Stomach smooth muscle (tissue), 2 donors: ENCODE measurements around the gene KBTBD13.

Source experiments
- H3K27ac ChIP-seq: one replicate; pipeline ENCODE4 v1.7.0; 2013; ENCODE audit warnings: mild to moderate bottlenecking, low read length, inconsistent platforms
- H3K27me3 ChIP-seq, 2 donors: one replicate each; pipeline ENCODE4 v1.7.0; 2013; ENCODE audit warnings: low read length in 2 of 2; ENCODE audit not compliant: insufficient read depth in 2 of 2, control insufficient read depth in 1 of 2
- H3K36me3 ChIP-seq, 2 donors: one replicate each; pipeline ENCODE4 v1.7.0; 2013; ENCODE audit warnings: low read length in 2 of 2; ENCODE audit not compliant: control insufficient read depth in 2 of 2, insufficient read depth in 2 of 2
- H3K4me1 ChIP-seq: one replicate; pipeline ENCODE4 v1.7.0; 2013; ENCODE audit warnings: low read length; ENCODE audit not compliant: control insufficient read depth, insufficient read depth
- H3K4me3 ChIP-seq, 2 donors: one replicate each; pipeline ENCODE4 v1.7.0; 2013; ENCODE audit warnings: low read length in 2 of 2
- H3K9ac ChIP-seq, 2 donors: one replicate each; pipeline ENCODE4 v1.7.0; 2013; ENCODE audit warnings: low read length in 2 of 2, mild to moderate bottlenecking in 1 of 2
- H3K9me3 ChIP-seq, 2 donors: one replicate each; pipeline ENCODE4 v1.7.0; 2013; ENCODE audit warnings: low read length in 2 of 2; ENCODE audit not compliant: control insufficient read depth in 2 of 2
- donor health status: healthy.
- donor health status: Pancreatic carcinoma.

KBTBD13 gene

GRCh38 chr15:65076486-65077290, at the start of gene KBTBD13:
Gene KBTBD13 (plus strand): TSS chr15:65076746. CDS start chr15:65076816, 70 bp downstream.
- H3K27me3 ChIP-seq = peaks cover 3 to 19% of the 10 kb centered on the region in 2 donors
- peaks cover 22% of the 10 kb centered on the region for H3K4me1 ChIP-seq
- no peaks in the 10 kb centered on the region for H3K9me3 ChIP-seq
- H3K4me3 ChIP-seq = peak within 1 kb of the TSS in 1 of 2 donors; percentile 22
- H3K9ac ChIP-seq = no peak within 1 kb of the TSS
- H3K36me3 ChIP-seq = no peaks in the 10 kb centered on the region
- no peak within 1 kb of the TSS for H3K27ac ChIP-seq

- H3K9me3 ChIP-seq = no peaks in the 10 kb centered on the region
- H3K9ac ChIP-seq = no peak overlapping the region
- H3K36me3 ChIP-seq = peaks cover 3 to 12% of the 10 kb centered on the region in 2 donors
- no peak overlapping the region for H3K27ac ChIP-seq
- no peak overlapping the region for H3K4me3 ChIP-seq
- peaks cover 8% of the 10 kb centered on the region for H3K4me1 ChIP-seq
- H3K27me3 ChIP-seq = no peaks in the 10 kb centered on the region
Measured at GRCh38 chr15:65026756-65027155, 49.8 kb upstream of the KBTBD13 start.

- Histone ChIP-seq H3K4me3 (peak overlapping the region; percentile 38 to 88), H3K9me3 (no peaks in the 10 kb centered on the region), H3K4me1 (peaks cover 8% of the 10 kb centered on the region), H3K27ac (no peak overlapping the region), H3K9ac (no peak overlapping the region), H3K36me3 (peaks cover 3 to 12% of the 10 kb centered on the region in 2 donors), H3K27me3 (no peaks in the 10 kb centered on the region)
Measured at GRCh38 chr15:65027593-65027992, 49.0 kb upstream of the KBTBD13 start.

GRCh38 chr15:65028338-65028737, 48.2 kb upstream of the KBTBD13 start:
- H3K36me3 ChIP-seq = peaks cover 3 to 12% of the 10 kb centered on the region in 2 donors
- no peaks in the 10 kb centered on the region for H3K27me3 ChIP-seq
- peak overlapping the region in 1 of 2 donors; percentile 82 for H3K9ac ChIP-seq
- H3K9me3 ChIP-seq = no peaks in the 10 kb centered on the region
- peaks cover 11% of the 10 kb centered on the region for H3K4me1 ChIP-seq
- no peak overlapping the region for H3K27ac ChIP-seq
- H3K4me3 ChIP-seq = peak overlapping the region; percentile 87 to 88

GRCh38 chr15:65028921-65029735, 47.4 kb upstream of the KBTBD13 start, which contains the start of gene MTFMT:
Gene MTFMT (minus strand): TSS chr15:65029639. CDS start chr15:65029613, 26 bp downstream.
- Histone ChIP-seq H3K4me1 (peaks cover 11% of the 10 kb centered on the region), H3K27ac (no peak within 1 kb of the TSS), H3K27me3 (no peaks in the 10 kb centered on the region), H3K4me3 (peak within 1 kb of the TSS; percentile 87 to 88), H3K9ac (peak within 1 kb of the TSS; percentile 82 to 87), H3K36me3 (peaks cover 3 to 12% of the 10 kb centered on the region in 2 donors), H3K9me3 (no peaks in the 10 kb centered on the region)

GRCh38 chr15:65029736-65030208, 46.8 kb upstream of the KBTBD13 start:
- H3K9me3 ChIP-seq = no peaks in the 10 kb centered on the region
- peaks cover 11% of the 10 kb centered on the region for H3K4me1 ChIP-seq
- no peak overlapping the region for H3K9ac ChIP-seq
- peaks cover under 1 to 10% of the 10 kb centered on the region in 2 donors for H3K36me3 ChIP-seq
- peak overlapping the region; percentile 87 to 88 for H3K4me3 ChIP-seq
- no peak overlapping the region for H3K27ac ChIP-seq
- H3K27me3 ChIP-seq = no peaks in the 10 kb centered on the region

GRCh38 chr15:65032801-65033537, 43.6 kb upstream of the KBTBD13 start:
- no peak overlapping the region for H3K9ac ChIP-seq
- H3K4me3 ChIP-seq = peak overlapping the region in 1 of 2 donors; percentile 40
- no peaks in the 10 kb centered on the region for H3K36me3 ChIP-seq
- H3K9me3 ChIP-seq = no peaks in the 10 kb centered on the region
- no peak overlapping the region for H3K27ac ChIP-seq
- no peaks in the 10 kb centered on the region for H3K27me3 ChIP-seq
- peaks cover 8% of the 10 kb centered on the region for H3K4me1 ChIP-seq

GRCh38 chr15:65033659-65034269, 42.8 kb upstream of the KBTBD13 start:
- H3K9me3 ChIP-seq = no peaks in the 10 kb centered on the region
- peaks cover 4% of the 10 kb centered on the region for H3K4me1 ChIP-seq
- H3K27me3 ChIP-seq = no peaks in the 10 kb centered on the region
- H3K9ac ChIP-seq = no peak overlapping the region
- H3K27ac ChIP-seq = no peak overlapping the region
- no peaks in the 10 kb centered on the region for H3K36me3 ChIP-seq
- no peak overlapping the region for H3K4me3 ChIP-seq

- Histone ChIP-seq H3K4me1 (peaks cover 6% of the 10 kb centered on the region), H3K27ac (no peak overlapping the region), H3K9me3 (no peaks in the 10 kb centered on the region), H3K36me3 (no peaks in the 10 kb centered on the region), H3K27me3 (no peaks in the 10 kb centered on the region), H3K4me3 (no peak overlapping the region), H3K9ac (no peak overlapping the region)
Measured at GRCh38 chr15:65034719-65035118, 41.8 kb upstream of the KBTBD13 start.

GRCh38 chr15:65037309-65037708, 39.2 kb upstream of the KBTBD13 start:
- Histone ChIP-seq H3K27me3 (no peaks in the 10 kb centered on the region), H3K4me1 (peaks cover 6% of the 10 kb centered on the region), H3K4me3 (no peak overlapping the region), H3K36me3 (no peaks in the 10 kb centered on the region), H3K9ac (no peak overlapping the region), H3K27ac (no peak overlapping the region), H3K9me3 (no peaks in the 10 kb centered on the region)
